C4-2B (cell line): Measurements from ENCODE around the gene SMIM17.

Experiments used
- H3K27ac ChIP-seq: fragments of 450-650 bp; 2 replicates; pipeline ENCODE4 v1.5.1; 2017
- CTCF ChIP-seq: fragments of 450-650 bp; conservative IDR thresholded peaks from 2 replicates; pipeline ENCODE4 v1.5.1; 2017; ENCODE audit warnings: mild to moderate bottlenecking
- ZFX ChIP-seq: fragments of 450-650 bp; IDR thresholded peaks from 2 replicates; pipeline ENCODE4 v1.6.1; 2017

Gene SMIM17

GRCh38 chr19:56603829-56604228 is 39.1 kb upstream of the SMIM17 start:
- TF ChIP-seq CTCF (no peak), ZFX (no peak)
- H3K27ac ChIP-seq, result no peak overlapping the region

- TF ChIP-seq CTCF (no peak), ZFX (no peak)
- H3K27ac ChIP-seq, result no peak overlapping the region
These were observed 34.5 kb upstream of the SMIM17 start for GRCh38 chr19:56608274-56608964.

GRCh38 chr19:56611288-56611687 is 31.7 kb upstream of the SMIM17 start:
- H3K27ac ChIP-seq, result no peak overlapping the region
- TF ChIP-seq ZFX (no peak), CTCF (no peak)

- H3K27ac ChIP-seq, result no peak overlapping the region
- TF ChIP-seq ZFX (no peak), CTCF (no peak)
These were observed 30.2 kb upstream of the SMIM17 start for GRCh38 chr19:56612737-56613136.

GRCh38 chr19:56613639-56614038 is 29.3 kb upstream of the SMIM17 start:
- no peak overlapping the region for H3K27ac ChIP-seq
- TF ChIP-seq ZFX, result no peak
- TF ChIP-seq CTCF, result no peak

GRCh38 chr19:56617531-56617930 is 25.4 kb upstream of the SMIM17 start:
- TF ChIP-seq ZFX, result no peak
- TF ChIP-seq CTCF, result no peak
- H3K27ac ChIP-seq, result no peak overlapping the region

- H3K27ac ChIP-seq, result no peak overlapping the region
- TF ChIP-seq CTCF (no peak), ZFX (no peak)
These were observed 23.8 kb upstream of the SMIM17 start for GRCh38 chr19:56619121-56619520.
